Stomach (tissue), 9 donors: ENCODE results near the gene PTPRU. TPM values are rescaled to one million over a fixed set of nuclear protein-coding genes. Genes with fewer than 3 reads are reported as not detected.

Source experiments
- DNase-seq, 2 donors: peaks; one replicate each; pipeline versions ENCODE4 v3.0.0 to v3.0.0-alpha.2; 2013 to 2019
- H3K27ac ChIP-seq, 5 donors: fragments of 200-600 bp in 4 of 5; sonication (generic) in 4 of 5; one replicate each; pipeline ENCODE4 v1.5.1; 2013 to 2019; ENCODE audit warnings: mild to moderate bottlenecking in 1 of 5, moderate library complexity in 1 of 5
- H3K27me3 ChIP-seq, 3 donors: fragments of 200-600 bp; sonication (generic); one replicate each; pipeline ENCODE4 v1.5.1; 2017 to 2019; ENCODE audit warnings: mixed run types in 1 of 3
- H3K36me3 ChIP-seq, 4 donors: fragments of 200-600 bp; sonication (generic); 1 replicate in 3 of 4; 2 replicates in 1 of 4; pipeline ENCODE4 v1.5.1; 2016 to 2019
- H3K4me1 ChIP-seq, 4 donors: fragments of 200-600 bp; sonication (generic); one replicate each; pipeline ENCODE4 v1.5.1; 2016 to 2019
- H3K4me3 ChIP-seq, 4 donors: fragments of 200-600 bp; sonication (generic) in 3 of 4; one replicate each; pipeline ENCODE4 v1.5.1; 2016 to 2019; ENCODE audit warnings: mild to moderate bottlenecking in 1 of 4
- H3K9me3 ChIP-seq, 4 donors: fragments of 200-600 bp; sonication (generic); one replicate each; pipeline ENCODE4 v1.5.1; 2016 to 2019
- EP300 ChIP-seq: sonication (generic); formaldehyde crosslinking; IDR thresholded peaks from one replicate; pipeline ENCODE4 v1.6.1; 2017; ENCODE audit warnings: antibody characterized with exemption
- POLR2A ChIP-seq, 4 donors: fragments of 450-650 bp; IDR thresholded peaks; one replicate each; pipeline ENCODE4 v1.6.1; 2016; ENCODE audit warnings: antibody characterized with exemption in 4 of 4, control low read depth in 2 of 4, mild to moderate bottlenecking in 1 of 4, moderate library complexity in 1 of 4
- POLR2AphosphoS5 ChIP-seq, 3 donors: sonication (generic); formaldehyde crosslinking; IDR thresholded peaks; one replicate each; pipeline ENCODE4 v1.6.1; 2016; ENCODE audit warnings: antibody characterized with exemption in 3 of 3
- WGBS, 5 donors: extraction: QIAGEN DNeasy Blood & Tissue Kit in 3 of 5; methylation state at CpG; one replicate each; pipeline versions ENCODE4 v1.1.5 to v1.1.7; 2013 to 2018; 5-methylcytosine and 5-hydroxymethylcytosine counted together
- intact Hi-C: fragments of 100-400 bp; cut with DNase I; formaldehyde crosslinking; loops from one replicate; pipeline ENCODE4 v1.15.1; 2023; ENCODE audit warnings: low total_unique reads
- polyA plus RNA-seq, 3 donors: library from polyadenylated mRNA; stranded (reverse); fragments of 200-250 nt; gene quantifications; one replicate each; pipeline ENCODE4 v1.2.3, GENCODE V29; 2013
- total RNA-seq, 5 donors: library from RNA; depleted of rRNA; stranded (reverse); fragments of >200 nt; gene quantifications; one replicate each; pipeline versions ENCODE4 v1.1.0 to v1.2.3, GENCODE V29; 2014 to 2016
- TF ChIP-seq, protein P1 (sequence below), 7 experiments: fragments of 450-650 bp in 4 of 7; fragments of 200-600 bp in 3 of 7; sonication (generic) in 3 of 7; IDR thresholded peaks; one replicate each; pipeline ENCODE4 v1.5.1; 2016 to 2019; ENCODE audit warnings: antibody characterized with exemption in 7 of 7, control low read depth in 2 of 7, mild to moderate bottlenecking in 1 of 7
- donor health status: healthy with polysubstance abuse.
- donor health status: Bipolar disorder and iron deficiency.
- donor health status: healthy.

Gene PTPRU
- total and polyA plus RNA-seq, 8 donors, result 0.29 to 17.5 (median 6.2) TPM

DNA sequence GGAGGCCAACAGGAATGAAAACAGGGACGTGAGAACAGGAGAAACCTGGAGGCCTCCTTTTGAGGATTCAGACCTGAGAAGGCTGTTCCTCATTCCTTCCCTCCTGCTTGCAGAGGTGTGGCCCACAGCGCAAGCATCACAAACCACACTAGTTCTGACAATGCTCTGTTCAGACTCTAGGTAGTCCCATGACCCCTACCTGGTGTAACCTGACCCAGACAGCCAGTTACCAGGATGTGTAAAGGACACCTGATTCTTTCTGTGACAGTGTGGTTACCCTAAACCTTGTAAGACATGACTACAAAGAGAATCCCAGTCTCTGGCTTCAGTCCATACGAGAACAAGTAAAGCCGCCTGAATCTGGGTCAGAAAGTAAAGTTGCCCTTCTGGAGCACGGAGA, 8.8 kb upstream of the PTPRU start:
- Histone ChIP-seq H3K4me1 (peaks cover 9 to 22% (median 19%) of the 10 kb centered on the region in 4 donors), H3K9me3 (no peaks in the 10 kb centered on the region), H3K27me3 (no peaks in the 10 kb centered on the region), H3K4me3 (no peak overlapping the region), H3K27ac (no peak overlapping the region), H3K36me3 (peaks cover 4 to 34% (median 22%) of the 10 kb centered on the region in 4 donors)
- peak in 1 of 2 donors; percentile 23 for DNase-seq
- 82 to 90% (median 85%) methylated on average over 5 of the region's 5 CpGs for WGBS, 5 donors
- intact Hi-C loops, result no loop called here
- no peak for TF ChIP-seq POLR2AphosphoS5 (IDR thresholded peaks at IDR 0.05)
- no peak for TF ChIP-seq POLR2A (IDR thresholded peaks at IDR 0.05)
- TF ChIP-seq EP300, result no peak
- TF ChIP-seq, protein P1, sequence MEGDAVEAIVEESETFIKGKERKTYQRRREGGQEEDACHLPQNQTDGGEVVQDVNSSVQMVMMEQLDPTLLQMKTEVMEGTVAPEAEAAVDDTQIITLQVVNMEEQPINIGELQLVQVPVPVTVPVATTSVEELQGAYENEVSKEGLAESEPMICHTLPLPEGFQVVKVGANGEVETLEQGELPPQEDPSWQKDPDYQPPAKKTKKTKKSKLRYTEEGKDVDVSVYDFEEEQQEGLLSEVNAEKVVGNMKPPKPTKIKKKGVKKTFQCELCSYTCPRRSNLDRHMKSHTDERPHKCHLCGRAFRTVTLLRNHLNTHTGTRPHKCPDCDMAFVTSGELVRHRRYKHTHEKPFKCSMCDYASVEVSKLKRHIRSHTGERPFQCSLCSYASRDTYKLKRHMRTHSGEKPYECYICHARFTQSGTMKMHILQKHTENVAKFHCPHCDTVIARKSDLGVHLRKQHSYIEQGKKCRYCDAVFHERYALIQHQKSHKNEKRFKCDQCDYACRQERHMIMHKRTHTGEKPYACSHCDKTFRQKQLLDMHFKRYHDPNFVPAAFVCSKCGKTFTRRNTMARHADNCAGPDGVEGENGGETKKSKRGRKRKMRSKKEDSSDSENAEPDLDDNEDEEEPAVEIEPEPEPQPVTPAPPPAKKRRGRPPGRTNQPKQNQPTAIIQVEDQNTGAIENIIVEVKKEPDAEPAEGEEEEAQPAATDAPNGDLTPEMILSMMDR (IDR thresholded peaks at IDR 0.05), result no peak

DNA sequence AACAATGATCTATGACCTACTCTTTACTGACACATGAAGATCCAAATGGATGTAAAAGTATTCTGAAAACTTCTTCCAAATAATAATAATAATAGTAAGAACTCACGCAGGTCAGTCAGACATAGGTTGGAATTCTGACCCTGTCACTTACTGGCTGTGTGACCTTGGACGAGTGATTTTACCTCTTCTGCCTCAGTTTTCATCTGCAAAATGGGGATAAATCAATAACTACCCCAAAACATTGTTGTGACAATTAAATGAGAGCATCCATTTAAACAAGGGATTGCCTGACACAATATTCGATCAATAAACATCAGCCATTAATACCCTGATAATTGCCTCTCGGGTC, 6.1 kb upstream of the PTPRU start:
- no peak for DNase-seq
- intact Hi-C loops, result loop anchor here (10.0 kb wide), 1 partner anchor 1475 kb away; no protein-coding TSS in a partner anchor
- Histone ChIP-seq H3K4me1 (peaks cover 9 to 22% (median 19%) of the 10 kb centered on the region in 4 donors), H3K9me3 (no peaks in the 10 kb centered on the region), H3K36me3 (peaks cover 0 to 7% (median under 1%) of the 10 kb centered on the region in 4 donors), H3K27ac (peak overlapping the region in 4 of 5 donors; percentile 68 to 89 (median 84)), H3K4me3 (peak overlapping the region; percentile 73 to 95 (median 90)), H3K27me3 (no peaks in the 10 kb centered on the region)
- no peak for TF ChIP-seq POLR2AphosphoS5 (IDR thresholded peaks at IDR 0.05)
- no peak for TF ChIP-seq EP300
- TF ChIP-seq, protein P1 (IDR thresholded peaks at IDR 0.05), result no peak
- no peak for TF ChIP-seq POLR2A (IDR thresholded peaks at IDR 0.05)
- WGBS, 5 donors, result 6 to 13% (median 12%) methylated on average over 4 of the region's 4 CpGs

DNA sequence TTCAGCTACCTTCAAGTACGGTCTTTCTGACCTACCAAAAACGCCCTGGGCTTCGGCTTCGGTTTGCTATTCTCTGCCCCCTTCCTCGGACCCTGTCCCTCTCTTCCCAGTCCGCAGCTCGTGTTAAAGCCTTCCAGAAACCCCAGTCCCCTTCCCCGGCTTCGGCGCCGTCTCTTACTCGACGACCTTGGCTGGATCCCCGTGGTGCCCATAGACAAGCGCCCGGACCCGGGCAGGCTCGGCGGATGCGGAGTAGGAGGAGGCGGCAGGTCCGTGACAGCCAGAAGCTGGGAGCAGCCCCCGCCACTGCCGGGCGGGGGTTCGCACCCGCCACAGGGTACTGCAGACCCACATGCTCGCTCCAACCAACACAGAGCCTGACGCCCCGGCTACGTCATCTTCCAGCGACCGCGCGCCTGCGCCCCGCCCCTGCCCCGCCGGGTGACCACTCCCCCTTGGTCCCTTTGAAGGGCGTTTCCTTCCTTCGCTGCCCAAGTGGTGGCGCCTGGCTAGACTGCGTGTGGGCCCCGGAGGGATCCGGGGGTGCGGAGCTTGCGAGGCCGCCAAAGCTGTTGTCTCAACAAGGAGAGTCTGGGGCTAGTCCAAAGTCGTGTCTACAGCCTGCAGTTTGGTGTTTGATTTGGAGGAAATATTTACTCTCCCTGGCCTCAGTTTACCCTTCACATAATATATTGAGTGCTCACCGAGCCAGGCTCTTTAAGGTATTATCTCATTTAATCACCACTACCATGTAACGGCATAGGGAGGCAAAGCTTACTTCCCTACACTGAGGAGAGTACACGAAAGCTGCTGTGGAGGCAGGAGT, 5.6 kb upstream of the PTPRU start, which contains the start of gene MECR:
Gene MECR, minus strand, starts transcription at position 382 of the 826 bp plus-strand sequence. Its CDS starts 28 bp downstream, at position 354.
- WGBS, 5 donors, result 2 to 4% (median 2%) methylated on average over 33 to 52 of the region's 52 CpGs
- peak within 1 kb of the TSS; percentile 66 to 89 (median 82) for H3K27ac ChIP-seq

GRCh38 chr1:29232387-29232786, 3.9 kb upstream of the PTPRU start:
- Histone ChIP-seq H3K27ac (no peak overlapping the region), H3K36me3 (no peaks in the 10 kb centered on the region), H3K4me1 (peaks cover 15 to 37% (median 33%) of the 10 kb centered on the region in 4 donors), H3K4me3 (no peak overlapping the region), H3K9me3 (no peaks in the 10 kb centered on the region), H3K27me3 (peaks cover 0 to 10% (median 5%) of the 10 kb centered on the region in 3 donors)
- TF ChIP-seq POLR2A (IDR thresholded peaks at IDR 0.05) (no peak), EP300 (no peak), POLR2AphosphoS5 (IDR thresholded peaks at IDR 0.05) (no peak)
- TF ChIP-seq, protein P1 (IDR thresholded peaks at IDR 0.05), result no peak
- DNase-seq, result no peak
- intact Hi-C loops, result loop anchor here (10.0 kb wide), 1 partner anchor 1472 kb away; no protein-coding TSS in a partner anchor
- 76 to 84% (median 77%) methylated on average over 3 of the region's 3 CpGs for WGBS, 5 donors

More for the DNA sequence above, 5.6 kb upstream of the PTPRU start, which contains the start of gene MECR:
- peak; percentile 95 to 98 for DNase-seq
- no peaks in the 10 kb centered on the region for H3K9me3 ChIP-seq
- TF ChIP-seq POLR2AphosphoS5 (IDR thresholded peaks at IDR 0.05), result peak; percentile 68 to 97 (median 79)
- TF ChIP-seq, protein P1 (IDR thresholded peaks at IDR 0.05), result no peak
- peaks cover 0 to 1% (median 0%) of the 10 kb centered on the region in 4 donors for H3K36me3 ChIP-seq
- peak within 1 kb of the TSS; percentile 73 to 95 (median 90) for H3K4me3 ChIP-seq
- no peaks in the 10 kb centered on the region for H3K27me3 ChIP-seq
- intact Hi-C loops, result loop anchor here (10.0 kb wide), 1 partner anchor 1474 kb away; no protein-coding TSS in a partner anchor
- peaks cover 9 to 22% (median 20%) of the 10 kb centered on the region in 4 donors for H3K4me1 ChIP-seq
